ENCODE measurements around the gene SDR39U1. TPM values are rescaled to one million over a fixed set of nuclear protein-coding genes. Genes with fewer than 3 reads are reported as not detected.

The SDR39U1 gene
- total RNA-seq, 3 donors from 2014 or later = 43.3 to 64.1 (median 47.1) TPM

DNA sequence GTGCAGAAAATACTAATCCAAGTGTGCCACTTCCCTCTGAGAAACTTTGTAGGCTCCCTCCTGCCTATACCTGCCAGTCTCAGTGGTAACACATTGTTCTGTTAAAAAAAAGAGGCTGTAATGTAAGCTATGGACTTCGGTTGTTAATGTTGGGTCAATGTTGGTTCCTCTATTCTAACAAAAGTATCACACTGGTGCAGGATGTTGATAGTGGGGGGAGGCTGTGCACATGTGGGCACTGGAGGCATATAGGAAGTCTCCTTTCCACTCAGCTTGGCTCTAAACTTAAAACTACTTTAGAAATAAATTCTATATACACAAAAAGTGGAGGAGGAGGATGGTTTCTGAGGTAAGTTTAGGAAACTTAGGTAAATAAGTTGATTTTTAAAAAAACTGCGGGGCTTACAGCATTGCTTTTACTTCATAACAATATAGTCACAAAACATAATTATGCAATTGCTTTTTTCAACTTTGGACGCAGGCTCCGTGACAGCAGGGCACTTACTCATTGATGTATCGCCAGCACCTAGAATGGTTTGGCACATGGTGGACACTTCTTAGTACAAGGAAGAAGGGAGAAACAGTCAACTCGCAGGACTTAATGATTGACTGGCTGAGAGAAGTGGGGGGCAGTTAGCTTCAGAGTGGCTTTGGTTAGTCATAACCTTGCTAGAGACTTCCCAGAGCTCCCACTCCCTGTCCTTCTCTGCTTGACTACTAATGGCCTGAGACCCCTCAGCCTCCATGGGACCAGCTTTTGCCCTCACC lies 51.7 kb downstream of the SDR39U1 start:
- ATAC-seq (peak; percentile 32), DNase-seq (no peak)
- Histone ChIP-seq H3K36me3 (ENCODE audit: low read depth) (no peaks in the 10 kb centered on the region), H3K4me3 (no peak overlapping the region), H3K4me1 (ENCODE audit: low read depth) (no peaks in the 10 kb centered on the region), H3K9me3 (no peaks in the 10 kb centered on the region)
- intact Hi-C loops (cut with DNase I, micrococcal nuclease) = no loop called here
- TF ChIP-seq, protein P1, sequence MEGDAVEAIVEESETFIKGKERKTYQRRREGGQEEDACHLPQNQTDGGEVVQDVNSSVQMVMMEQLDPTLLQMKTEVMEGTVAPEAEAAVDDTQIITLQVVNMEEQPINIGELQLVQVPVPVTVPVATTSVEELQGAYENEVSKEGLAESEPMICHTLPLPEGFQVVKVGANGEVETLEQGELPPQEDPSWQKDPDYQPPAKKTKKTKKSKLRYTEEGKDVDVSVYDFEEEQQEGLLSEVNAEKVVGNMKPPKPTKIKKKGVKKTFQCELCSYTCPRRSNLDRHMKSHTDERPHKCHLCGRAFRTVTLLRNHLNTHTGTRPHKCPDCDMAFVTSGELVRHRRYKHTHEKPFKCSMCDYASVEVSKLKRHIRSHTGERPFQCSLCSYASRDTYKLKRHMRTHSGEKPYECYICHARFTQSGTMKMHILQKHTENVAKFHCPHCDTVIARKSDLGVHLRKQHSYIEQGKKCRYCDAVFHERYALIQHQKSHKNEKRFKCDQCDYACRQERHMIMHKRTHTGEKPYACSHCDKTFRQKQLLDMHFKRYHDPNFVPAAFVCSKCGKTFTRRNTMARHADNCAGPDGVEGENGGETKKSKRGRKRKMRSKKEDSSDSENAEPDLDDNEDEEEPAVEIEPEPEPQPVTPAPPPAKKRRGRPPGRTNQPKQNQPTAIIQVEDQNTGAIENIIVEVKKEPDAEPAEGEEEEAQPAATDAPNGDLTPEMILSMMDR (IDR thresholded peaks at IDR 0.05) = no peak

Other genes starting within 250 kb of the SDR39U1 start
- 10 to 100 TPM; 41.7 to 49.1 (median 47.1) TPM for gene TM9SF1, start 247.3 kb downstream of the SDR39U1 start, total RNA-seq
- gene TSSK4, start 237.1 kb downstream of the SDR39U1 start, total RNA-seq = under 1 TPM in 2 of 3 donors, not detected in 1; 0.36 to 0.82 TPM
- 10 to 100 TPM; 47.6 to 67.8 (median 49.5) TPM for gene CHMP4A, start 229.3 kb downstream of the SDR39U1 start, total RNA-seq
- gene MDP1, start 226.7 kb downstream of the SDR39U1 start, total RNA-seq = 10 to 100 TPM; 11.1 to 14.8 (median 13.2) TPM
- 100 to 1,000 TPM; 108 to 150 (median 131) TPM for gene NEDD8, start 210.4 kb downstream of the SDR39U1 start, total RNA-seq
- gene GMPR2, start 209.8 kb downstream of the SDR39U1 start, total RNA-seq = 10 to 100 TPM; 59.7 to 83.5 (median 61.6) TPM
- gene TINF2, start 200.2 kb downstream of the SDR39U1 start, total RNA-seq = 10 to 100 TPM; 51.5 to 64.8 (median 58.4) TPM
- gene TGM1, start 179.6 kb downstream of the SDR39U1 start, total RNA-seq = 1 to 10 TPM; 2.2 to 3.3 (median 2.4) TPM
- gene RABGGTA, start 171.2 kb downstream of the SDR39U1 start, total RNA-seq = 10 to 100 TPM; 31.6 to 52.9 (median 41.3) TPM
- 10 to 100 TPM; 30.6 to 56.9 (median 54.9) TPM for gene DHRS1, start 143.0 kb downstream of the SDR39U1 start, total RNA-seq
- gene NOP9, start 142.9 kb downstream of the SDR39U1 start, total RNA-seq = 10 to 100 TPM; 24.1 to 29.2 (median 29.1) TPM
- gene CIDEB, start 134.8 kb downstream of the SDR39U1 start, total RNA-seq = 10 to 100 TPM in 2 of 3 donors, 1 to 10 TPM in 1; 8.5 to 15.8 (median 12.1) TPM
- 1 to 10 TPM; 3.7 to 6.3 (median 5.0) TPM for gene LTB4R2, start 132.6 kb downstream of the SDR39U1 start, total RNA-seq
- 1 to 10 TPM; 3.4 to 6.1 (median 3.8) TPM for gene LTB4R, start 131.3 kb downstream of the SDR39U1 start, total RNA-seq
- gene ADCY4, start 107.7 kb downstream of the SDR39U1 start, total RNA-seq = 10 to 100 TPM; 13.9 to 23.5 (median 20.7) TPM
- 10 to 100 TPM; 40.6 to 99.9 (median 71.7) TPM for gene RIPK3, start 102.8 kb downstream of the SDR39U1 start, total RNA-seq
- 100 to 1,000 TPM in 1 of 3 donors, 10 to 100 TPM in 2; 11.9 to 112 (median 25.2) TPM for gene NFATC4, start 74.6 kb downstream of the SDR39U1 start, total RNA-seq
- 10 to 100 TPM; 12.1 to 15.8 (median 13.4) TPM for gene NYNRIN, start 43.8 kb downstream of the SDR39U1 start, total RNA-seq
- 1 to 10 TPM; 2.2 to 3.9 (median 2.6) TPM for gene CBLN3, start 13.1 kb downstream of the SDR39U1 start, total RNA-seq
- 100 to 1,000 TPM in 1 of 3 donors, 10 to 100 TPM in 2; 85.9 to 102 (median 86.9) TPM for gene KHNYN, start 12.8 kb downstream of the SDR39U1 start, total RNA-seq
- 1 to 10 TPM in 2 of 3 donors, under 1 TPM in 1; 0.32 to 3.3 (median 1.6) TPM for gene CMA1, start 65.5 kb upstream of the SDR39U1 start, total RNA-seq
- 1 to 10 TPM in 2 of 3 donors, not detected in 1; 2.9 to 9.1 TPM for gene CTSG, start 133.5 kb upstream of the SDR39U1 start, total RNA-seq
- 1 to 10 TPM in 2 of 3 donors, under 1 TPM in 1; 0.35 to 1.2 (median 1.0) TPM for gene GZMH, start 166.9 kb upstream of the SDR39U1 start, total RNA-seq
- 1 to 10 TPM; 2.1 to 2.4 (median 2.1) TPM for gene GZMB, start 191.4 kb upstream of the SDR39U1 start, total RNA-seq

Measured in mucosa of descending colon (tissue), 3 donors.